GM21528 (cell line): Measurements from ENCODE around the gene NT5DC1.

Experiments used
- ATAC-seq: cut with Tn5 transposase; IDR thresholded peaks from one replicate; pipeline ENCODE4 v1.9.1; 2021; ENCODE audit warnings: mild to moderate bottlenecking, moderate library complexity; ENCODE audit not compliant: unreplicated experiment, low FRiP score

NT5DC1 gene

GRCh38 chr6:116298973-116299372, 198.3 kb downstream of the NT5DC1 start:
- no peak for ATAC-seq
